Hindlimb muscle (tissue), 1 donor: ENCODE measurements around the gene CCL8. TPM values are rescaled to one million over a fixed set of nuclear protein-coding genes. Genes with fewer than 3 reads are reported as not detected.

Source experiments
- DNase-seq: peaks from one replicate; pipeline ENCODE4 v3.0.0-alpha.2; 2013
- polyA plus RNA-seq: library from polyadenylated mRNA; unstranded; fragments of 120-200 nt; gene quantifications from one replicate; pipeline ENCODE4 v1.2.1, GENCODE V29; 2013; ENCODE audit not compliant: insufficient read length

The CCL8 gene
- polyA plus RNA-seq = 0.46 TPM

DNA sequence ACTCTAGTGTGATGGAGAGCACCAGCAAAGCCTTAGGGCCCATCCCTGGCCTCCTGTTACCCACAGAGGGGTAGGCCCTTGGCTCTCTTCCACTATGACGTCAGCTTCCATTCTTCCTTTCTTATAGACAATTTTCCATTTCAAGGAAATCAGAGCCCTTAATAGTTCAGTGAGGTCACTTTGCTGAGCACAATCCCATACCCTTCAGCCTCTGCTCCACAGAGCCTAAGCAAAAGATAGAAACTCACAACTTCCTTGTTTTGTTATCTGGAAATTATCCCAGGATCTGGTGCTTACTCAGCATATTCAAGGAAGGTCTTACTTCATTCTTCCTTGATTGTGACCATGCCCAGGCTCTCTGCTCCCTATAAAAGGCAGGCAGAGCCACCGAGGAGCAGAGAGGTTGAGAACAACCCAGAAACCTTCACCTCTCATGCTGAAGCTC lies at the start of gene CCL8:
Gene CCL8, plus strand, starts transcription at position 397 of the 445 bp plus-strand sequence. CDS start 67 bp downstream, outside the sequence.
- DNase-seq = no peak

DNA sequence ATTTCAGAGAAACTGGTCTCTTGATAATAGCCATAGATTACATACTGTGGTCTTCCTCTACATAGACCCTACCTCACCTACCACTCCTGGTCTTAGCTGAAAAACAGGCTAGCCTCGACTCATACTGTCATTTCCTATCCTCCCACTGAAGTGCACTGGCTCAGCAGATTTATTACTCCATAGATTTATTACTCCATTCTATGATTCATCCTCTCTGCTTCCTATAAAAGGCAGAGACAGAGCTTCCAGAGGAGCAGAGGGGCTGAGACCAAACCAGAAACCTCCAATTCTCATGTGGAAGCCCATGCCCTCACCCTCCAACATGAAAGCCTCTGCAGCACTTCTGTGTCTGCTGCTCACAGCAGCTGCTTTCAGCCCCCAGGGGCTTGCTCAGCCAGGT lies 49.3 kb upstream of the CCL8 start, which contains the start of gene CCL7:
Gene CCL7, plus strand, starts transcription at position 253 of the 400 bp plus-strand sequence. Its CDS starts 70 bp downstream, at position 323.
- DNase-seq = no peak

- peak; percentile 74 for DNase-seq
Observed at GRCh38 chr17:34275881-34276280, 43.4 kb upstream of the CCL8 start.

DNA sequence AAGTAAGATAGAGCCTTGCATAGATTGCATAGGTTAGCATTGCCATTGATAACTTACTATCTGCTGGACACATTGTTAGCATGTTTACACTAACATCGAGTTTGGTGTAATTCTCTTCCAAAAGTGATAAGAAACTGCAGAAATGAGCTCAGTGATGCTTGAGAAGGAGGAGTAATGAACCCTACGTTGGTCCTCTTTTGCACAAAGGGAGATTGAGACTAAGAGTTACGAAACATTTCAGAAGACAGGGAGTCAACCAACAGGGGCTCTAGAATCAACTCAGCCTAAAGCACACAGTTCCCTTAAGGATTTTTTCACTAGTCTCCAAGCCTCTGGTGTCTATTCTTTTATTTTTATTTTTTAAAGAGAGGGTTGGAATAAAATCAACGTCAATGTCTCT lies 42.4 kb upstream of the CCL8 start:
- no peak for DNase-seq

DNA sequence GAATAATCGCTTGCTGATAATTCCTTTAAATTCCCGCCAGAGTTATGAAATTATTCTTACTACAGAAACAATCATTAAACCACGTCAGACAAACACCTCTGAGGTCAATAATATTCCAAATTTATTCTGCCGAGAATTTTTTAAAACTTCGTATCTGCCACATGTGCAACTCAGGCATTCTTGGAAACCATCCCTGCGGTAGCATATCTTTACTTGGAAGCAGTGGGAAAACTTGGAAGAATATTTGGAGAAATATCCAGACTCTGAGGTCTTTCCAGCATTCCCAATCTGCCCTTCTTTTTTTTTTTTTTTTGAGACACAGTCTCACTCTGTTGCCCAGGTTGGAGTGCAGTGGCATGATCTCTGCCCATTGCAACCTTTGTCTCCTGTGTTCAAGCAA lies 35.7 kb upstream of the CCL8 start:
- DNase-seq = no peak

GRCh38 chr17:34285286-34285792 lies 33.9 kb upstream of the CCL8 start, which contains the start of gene CCL11:
CCL11 (plus strand) TSS chr17:34285742; CDS start chr17:34285809, 67 bp downstream.
- no peak for DNase-seq

DNA sequence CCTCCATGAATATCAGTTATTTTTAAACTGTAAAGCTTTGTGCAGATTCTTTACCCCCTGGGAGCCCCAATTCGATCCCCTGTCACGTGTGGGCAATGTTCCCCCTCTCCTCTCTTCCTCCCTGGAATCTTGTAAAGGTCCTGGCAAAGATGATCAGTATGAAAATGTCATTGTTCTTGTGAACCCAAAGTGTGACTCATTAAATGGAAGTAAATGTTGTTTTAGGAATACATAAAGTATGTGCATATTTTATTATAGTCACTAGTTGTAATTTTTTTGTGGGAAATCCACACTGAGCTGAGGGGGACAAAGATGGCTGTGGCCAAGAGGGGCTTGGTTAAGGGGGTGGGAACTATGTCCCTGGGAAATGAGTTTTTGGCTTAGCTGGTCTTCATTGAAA lies 31.4 kb upstream of the CCL8 start:
- DNase-seq = no peak

GRCh38 chr17:34290586-34290985 lies 28.6 kb upstream of the CCL8 start:
- no peak for DNase-seq

- DNase-seq = no peak
Observed at GRCh38 chr17:34291721-34292348, 27.4 kb upstream of the CCL8 start.

GRCh38 chr17:34299027-34299426 lies 20.2 kb upstream of the CCL8 start:
- DNase-seq = no peak

DNA sequence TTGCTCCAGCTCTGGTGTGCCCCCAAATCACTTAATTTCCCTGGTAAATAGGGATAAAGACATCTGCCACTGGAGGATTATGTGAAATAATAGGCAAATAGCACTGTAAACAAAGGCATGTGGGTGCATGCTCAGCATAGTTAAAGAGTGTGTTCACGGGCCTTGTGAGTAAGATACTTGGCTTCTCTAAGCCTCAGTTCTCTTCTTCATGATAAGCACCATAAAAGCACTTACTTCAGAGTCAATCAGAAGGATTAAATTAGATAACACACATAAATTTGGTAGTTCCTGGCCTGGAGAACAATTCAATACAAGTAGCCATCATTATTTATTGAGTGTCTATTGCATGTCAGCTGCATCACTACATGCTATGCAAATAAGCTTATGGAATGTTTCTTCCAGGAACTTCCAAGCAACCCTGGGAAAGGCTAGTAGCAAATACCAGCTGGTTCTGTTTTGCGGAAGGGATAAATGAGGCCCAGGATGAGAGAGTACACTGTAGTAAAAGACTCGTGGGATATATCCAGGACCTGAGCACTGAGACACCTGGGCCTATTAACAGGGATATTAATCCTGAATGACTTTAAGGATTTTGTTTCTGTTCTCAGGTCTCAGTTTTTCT lies 19.2 kb upstream of the CCL8 start:
- no peak for DNase-seq

GRCh38 chr17:34300652-34301370 lies 18.4 kb upstream of the CCL8 start:
- DNase-seq = no peak

- no peak for DNase-seq
Observed at GRCh38 chr17:34301986-34302385, 17.2 kb upstream of the CCL8 start.

DNA sequence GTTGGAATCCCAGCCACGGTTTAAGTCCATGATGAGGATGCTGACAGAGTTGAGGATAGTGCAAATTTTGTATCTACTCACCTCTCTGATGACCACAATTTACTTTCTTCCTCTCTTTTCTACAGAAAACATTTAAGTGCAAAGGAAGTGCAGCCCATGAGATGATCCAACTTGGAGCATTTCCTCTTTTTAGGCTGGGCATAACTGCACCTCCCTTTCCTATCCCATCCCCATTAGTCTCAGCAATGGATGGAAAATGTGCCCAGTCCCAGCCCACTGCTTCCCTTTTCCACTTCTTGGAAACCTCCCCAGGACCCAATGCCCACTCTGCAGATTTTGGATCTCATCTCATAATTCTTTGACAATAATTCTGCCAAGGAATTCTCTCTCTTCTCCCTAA lies 16.6 kb upstream of the CCL8 start:
- DNase-seq = no peak

DNA sequence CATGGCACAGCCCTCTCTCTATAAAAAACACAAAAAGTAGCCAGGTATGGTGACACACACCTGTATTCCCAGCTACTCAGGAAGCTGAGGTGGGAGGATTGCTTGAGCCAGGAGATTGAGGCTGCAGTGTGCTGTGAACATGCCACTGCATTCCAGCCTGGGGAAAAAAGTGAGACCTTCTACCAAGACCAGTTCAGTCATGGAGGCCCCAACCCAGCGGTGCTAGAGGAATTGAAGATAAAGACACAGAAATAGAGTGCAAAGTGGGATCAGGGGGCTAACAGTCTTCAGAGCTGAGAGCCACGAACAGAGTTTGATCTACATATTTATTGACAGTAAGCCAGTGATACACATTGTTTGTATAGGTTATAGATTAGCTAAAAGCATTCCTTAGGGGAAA lies 15.6 kb upstream of the CCL8 start:
- no peak for DNase-seq

GRCh38 chr17:34305061-34305460 lies 14.2 kb upstream of the CCL8 start:
- no peak for DNase-seq

- no peak for DNase-seq
Observed at GRCh38 chr17:34305606-34306005, 13.6 kb upstream of the CCL8 start.

GRCh38 chr17:34306466-34306865 lies 12.8 kb upstream of the CCL8 start:
- no peak for DNase-seq

DNA sequence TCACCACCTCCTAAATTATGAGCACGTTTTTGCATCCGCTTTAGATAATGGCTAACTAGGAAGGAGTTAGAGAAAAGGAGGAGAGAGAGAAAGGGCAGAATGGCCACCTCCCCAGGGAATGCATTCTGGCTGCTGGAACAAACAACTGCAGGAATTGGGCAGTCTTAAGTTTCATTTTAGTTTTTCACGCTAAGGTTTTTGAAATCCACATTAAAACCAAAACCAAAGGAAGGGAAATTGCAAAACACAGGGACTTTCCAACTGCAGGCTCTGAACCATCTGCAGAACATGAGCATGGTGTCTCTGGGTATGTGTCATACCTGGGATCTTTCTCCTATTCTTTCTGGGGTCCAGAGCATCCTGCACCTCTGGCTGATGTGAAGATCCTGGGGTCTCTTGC lies 12.1 kb upstream of the CCL8 start:
- DNase-seq = no peak

DNA sequence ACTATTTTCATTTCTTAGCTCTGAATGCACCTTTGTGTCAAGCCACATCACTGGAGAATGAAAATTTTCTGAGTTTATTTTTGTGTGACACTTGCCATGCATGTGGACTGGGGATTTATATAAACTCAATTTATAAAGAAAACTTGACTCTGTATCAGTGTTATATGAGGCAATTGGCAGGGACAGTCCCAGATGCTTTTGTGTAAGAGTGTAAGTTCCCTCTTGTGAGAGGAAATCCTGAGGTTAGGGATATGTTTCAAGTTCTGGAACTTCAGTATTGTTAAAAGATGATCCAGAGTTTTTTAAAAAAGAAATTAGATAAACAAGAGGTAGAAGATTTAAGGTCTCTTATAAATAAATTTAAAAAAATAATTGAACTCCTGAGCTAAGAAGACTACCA lies 10.9 kb upstream of the CCL8 start:
- DNase-seq = no peak

- DNase-seq = no peak
Observed at GRCh38 chr17:34311291-34311690, 7.9 kb upstream of the CCL8 start.

GRCh38 chr17:34312080-34312479 lies 7.2 kb upstream of the CCL8 start:
- DNase-seq = no peak

GRCh38 chr17:34313164-34313563 lies 6.1 kb upstream of the CCL8 start:
- DNase-seq = no peak
